Nephron progenitor cell (in vitro differentiated cells): ENCODE measurements around the gene STX1B.
A peak's percentile ranks its signal among the peaks of the same experiment; 100 is the strongest.

Experiments
- DNase-seq: peaks from one replicate; pipeline ENCODE4 v3.0.0; 2021
- H3K27ac Mint-ChIP-seq: 2 replicates; pipeline ENCODE4 v1.8.0; 2021; ENCODE audit warnings: mild to moderate bottlenecking, moderate library complexity, mixed read lengths
- H3K27me3 Mint-ChIP-seq: 2 replicates; pipeline ENCODE4 v1.8.0; 2021; ENCODE audit warnings: mild to moderate bottlenecking, low read depth, mixed read lengths; ENCODE audit not compliant: poor library complexity
- H3K36me3 Mint-ChIP-seq: 2 replicates; pipeline ENCODE4 v1.8.0; 2021; ENCODE audit warnings: low read depth, mixed read lengths
- H3K4me1 Mint-ChIP-seq: 2 replicates; pipeline ENCODE4 v1.8.0; 2021; ENCODE audit warnings: mixed read lengths
- H3K4me3 Mint-ChIP-seq: 2 replicates; pipeline ENCODE4 v1.8.0; 2021; ENCODE audit warnings: mild to moderate bottlenecking, moderate library complexity, mixed read lengths
- H3K9me3 Mint-ChIP-seq: 2 replicates; pipeline ENCODE4 v1.8.0; 2021; ENCODE audit warnings: mild to moderate bottlenecking, moderate library complexity, mixed read lengths
- TF ChIP-seq, protein P1 (sequence below): fragments of 200-600 bp; sonication (generic); IDR thresholded peaks from 2 replicates; pipeline ENCODE4 v1.5.0; 2021; ENCODE audit warnings: antibody characterized with exemption

The STX1B gene

DNA sequence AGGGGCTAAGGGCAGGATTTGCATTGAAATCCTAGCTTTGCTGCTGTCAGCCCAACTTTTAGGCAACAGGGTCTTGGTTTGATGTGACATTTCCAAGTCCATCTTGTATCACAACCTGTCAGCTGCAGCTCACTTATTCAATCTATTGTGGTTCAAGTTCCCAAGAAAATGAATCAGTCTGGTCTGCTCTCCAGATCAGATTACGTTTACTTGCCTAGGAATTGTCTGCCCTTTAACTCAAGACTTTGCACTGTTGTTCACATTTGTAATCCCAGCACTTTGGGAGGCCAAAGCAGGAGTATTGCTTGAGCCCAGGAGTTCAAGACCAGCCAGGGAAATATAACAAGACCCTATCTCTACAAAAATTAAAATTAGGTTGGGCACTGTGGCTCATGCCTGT is 32.9 kb upstream of the STX1B start:
- no peaks in the 10 kb centered on the region for H3K4me1 Mint-ChIP-seq
- TF ChIP-seq, protein P1, sequence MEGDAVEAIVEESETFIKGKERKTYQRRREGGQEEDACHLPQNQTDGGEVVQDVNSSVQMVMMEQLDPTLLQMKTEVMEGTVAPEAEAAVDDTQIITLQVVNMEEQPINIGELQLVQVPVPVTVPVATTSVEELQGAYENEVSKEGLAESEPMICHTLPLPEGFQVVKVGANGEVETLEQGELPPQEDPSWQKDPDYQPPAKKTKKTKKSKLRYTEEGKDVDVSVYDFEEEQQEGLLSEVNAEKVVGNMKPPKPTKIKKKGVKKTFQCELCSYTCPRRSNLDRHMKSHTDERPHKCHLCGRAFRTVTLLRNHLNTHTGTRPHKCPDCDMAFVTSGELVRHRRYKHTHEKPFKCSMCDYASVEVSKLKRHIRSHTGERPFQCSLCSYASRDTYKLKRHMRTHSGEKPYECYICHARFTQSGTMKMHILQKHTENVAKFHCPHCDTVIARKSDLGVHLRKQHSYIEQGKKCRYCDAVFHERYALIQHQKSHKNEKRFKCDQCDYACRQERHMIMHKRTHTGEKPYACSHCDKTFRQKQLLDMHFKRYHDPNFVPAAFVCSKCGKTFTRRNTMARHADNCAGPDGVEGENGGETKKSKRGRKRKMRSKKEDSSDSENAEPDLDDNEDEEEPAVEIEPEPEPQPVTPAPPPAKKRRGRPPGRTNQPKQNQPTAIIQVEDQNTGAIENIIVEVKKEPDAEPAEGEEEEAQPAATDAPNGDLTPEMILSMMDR = no peak
- H3K4me3 Mint-ChIP-seq = no peak overlapping the region
- DNase-seq = no peak
- no peaks in the 10 kb centered on the region for H3K9me3 Mint-ChIP-seq
- H3K27me3 Mint-ChIP-seq = no peaks in the 10 kb centered on the region
- no peaks in the 10 kb centered on the region for H3K36me3 Mint-ChIP-seq
- H3K27ac Mint-ChIP-seq = no peak overlapping the region

DNA sequence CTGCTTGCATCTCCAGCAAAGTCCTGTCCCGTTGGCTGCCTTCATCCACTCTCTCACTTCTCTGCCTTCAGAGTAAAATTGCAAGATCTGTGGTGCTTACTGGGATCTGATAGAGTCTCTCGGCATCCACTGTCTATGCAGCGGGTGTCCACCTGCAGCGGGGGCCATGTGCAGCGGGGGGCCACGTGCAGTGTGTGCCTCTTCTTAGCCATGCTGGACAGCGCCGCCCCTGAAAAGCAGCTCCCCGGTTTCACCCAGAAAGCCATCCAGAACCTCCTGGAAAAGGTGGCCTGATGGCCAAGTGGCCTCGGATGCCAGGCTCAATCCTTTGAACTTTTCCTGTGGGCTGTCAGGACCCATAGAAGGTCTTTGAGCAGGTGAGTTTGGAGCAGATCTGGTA is 32.4 kb upstream of the STX1B start:
- DNase-seq = no peak
- Mint-ChIP-seq H3K9me3 (no peaks in the 10 kb centered on the region), H3K4me3 (no peak overlapping the region), H3K27ac (no peak overlapping the region), H3K36me3 (no peaks in the 10 kb centered on the region), H3K4me1 (no peaks in the 10 kb centered on the region), H3K27me3 (no peaks in the 10 kb centered on the region)
- TF ChIP-seq, protein P1 = no peak

DNA sequence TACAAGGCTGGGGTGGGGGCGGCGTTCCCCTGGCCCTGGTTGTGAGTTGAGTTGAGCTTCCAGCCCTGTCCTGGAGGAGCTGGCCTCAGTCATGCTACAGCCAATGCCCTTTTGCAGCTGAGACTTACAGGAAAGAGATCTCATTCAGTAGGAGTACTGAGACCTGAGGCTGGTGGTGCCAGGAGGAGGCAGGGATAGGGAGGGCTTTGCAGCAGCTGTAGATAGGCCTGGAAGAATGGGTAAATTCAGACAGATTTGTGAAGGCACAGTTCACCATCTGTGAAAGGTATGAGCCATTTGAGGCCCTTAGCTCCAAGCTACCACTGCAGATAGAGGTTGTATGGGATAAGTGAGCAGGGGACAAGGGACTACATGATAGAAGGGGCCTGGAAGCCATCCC is 28.6 kb upstream of the STX1B start:
- TF ChIP-seq, protein P1 = no peak
- no peak overlapping the region for H3K27ac Mint-ChIP-seq
- no peaks in the 10 kb centered on the region for H3K9me3 Mint-ChIP-seq
- no peak for DNase-seq
- no peaks in the 10 kb centered on the region for H3K36me3 Mint-ChIP-seq
- no peak overlapping the region for H3K4me3 Mint-ChIP-seq
- H3K27me3 Mint-ChIP-seq = no peaks in the 10 kb centered on the region
- H3K4me1 Mint-ChIP-seq = peaks cover 5% of the 10 kb centered on the region

DNA sequence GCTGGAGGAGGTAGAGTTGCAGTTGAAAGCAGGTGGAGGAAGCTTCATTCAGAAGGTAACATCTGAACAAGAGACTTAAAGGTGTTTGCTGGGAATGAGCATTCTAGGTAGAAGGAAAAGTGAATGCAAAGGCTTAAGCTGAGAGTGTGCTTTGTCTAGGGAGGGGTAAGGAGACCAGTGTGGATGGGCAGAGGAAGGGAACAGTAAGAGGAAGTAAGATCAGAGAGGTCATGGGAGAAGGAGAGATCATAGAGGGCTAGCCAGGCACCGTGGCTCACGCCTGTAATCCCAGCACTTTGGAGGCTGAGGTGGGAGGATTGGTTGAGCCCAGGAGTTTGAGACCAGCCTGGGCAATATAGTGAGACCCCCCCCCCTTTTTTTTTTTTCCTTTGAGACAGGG is 26.3 kb upstream of the STX1B start:
- Mint-ChIP-seq H3K4me1 (peaks cover 17% of the 10 kb centered on the region), H3K9me3 (no peaks in the 10 kb centered on the region), H3K27me3 (no peaks in the 10 kb centered on the region), H3K4me3 (no peak overlapping the region), H3K36me3 (no peaks in the 10 kb centered on the region), H3K27ac (no peak overlapping the region)
- TF ChIP-seq, protein P1 = no peak
- no peak for DNase-seq

DNA sequence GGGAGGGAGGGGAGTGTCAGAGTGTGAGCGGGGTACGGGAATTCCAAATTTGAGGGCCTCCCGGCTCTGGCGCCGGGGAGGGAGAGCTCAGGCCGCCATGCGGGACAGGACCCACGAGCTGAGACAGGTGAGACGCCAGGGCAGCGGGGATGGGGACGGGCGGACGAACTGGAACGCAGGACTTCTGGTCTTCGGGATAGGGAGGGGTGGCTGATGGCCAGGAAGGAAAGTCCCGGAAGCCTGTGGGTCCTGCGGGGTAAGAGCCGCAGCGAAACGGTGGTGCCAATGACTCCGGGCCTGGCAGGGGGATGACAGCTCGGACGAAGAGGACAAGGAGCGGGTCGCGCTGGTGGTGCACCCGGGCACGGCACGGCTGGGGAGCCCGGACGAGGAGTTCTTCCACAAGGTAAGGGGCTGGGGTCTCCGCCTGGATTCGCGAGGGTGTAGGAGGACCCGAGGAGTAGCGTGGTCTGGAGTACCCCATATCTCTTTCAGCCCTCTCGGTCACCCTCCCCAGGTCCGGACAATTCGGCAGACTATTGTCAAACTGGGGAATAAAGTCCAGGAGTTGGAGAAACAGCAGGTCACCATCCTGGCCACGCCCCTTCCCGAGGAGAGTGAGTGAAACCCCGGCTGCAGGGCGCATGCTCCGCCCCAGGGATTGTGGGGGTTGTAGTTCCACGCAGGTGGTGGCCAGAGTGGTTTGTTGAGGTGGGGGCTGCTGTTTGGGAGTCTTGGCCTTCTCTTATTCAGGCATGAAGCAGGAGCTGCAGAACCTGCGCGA is 23.5 kb upstream of the STX1B start:
- peak; percentile 92 for DNase-seq
- Mint-ChIP-seq H3K4me3 (peak overlapping the region; percentile 93), H3K27ac (peak overlapping the region; percentile 45), H3K36me3 (no peaks in the 10 kb centered on the region), H3K4me1 (peaks cover 19% of the 10 kb centered on the region), H3K27me3 (peaks cover 5% of the 10 kb centered on the region), H3K9me3 (no peaks in the 10 kb centered on the region)
- TF ChIP-seq, protein P1 = no peak
